IPS DF 19.7 (cell line): ENCODE data around the gene HHEX.
"Not testable (repeated sequence)": the region's sequence is repeated elsewhere in the genome, so short reads cannot be mapped to it uniquely, and the experiment has no call there.

Experiments used
- DNase-seq: peaks from one replicate; pipeline ENCODE4 v3.0.0-alpha.2; 2013; ENCODE audit warnings: low read depth, low spot score

The HHEX gene

DNA sequence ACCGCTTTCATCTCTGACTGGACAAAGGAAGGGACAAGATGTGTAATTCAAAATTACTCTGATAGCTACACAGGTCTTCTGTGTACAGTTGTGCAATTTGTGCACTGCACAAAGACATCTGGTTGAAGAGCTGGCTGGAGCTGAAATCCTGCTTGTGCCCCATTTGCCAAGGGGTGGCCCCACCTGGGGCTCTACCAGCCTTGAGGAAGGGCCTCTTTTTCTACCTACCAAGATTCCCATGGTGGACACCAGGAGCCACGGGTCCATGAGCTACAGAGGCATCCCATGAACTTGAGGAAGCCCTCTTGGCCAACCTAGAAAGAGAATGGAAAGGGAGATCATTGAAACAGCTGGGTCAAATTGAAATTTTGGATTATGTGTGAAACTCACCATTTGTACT is 43.2 kb downstream of the HHEX start:
- DNase-seq = no peak

DNA sequence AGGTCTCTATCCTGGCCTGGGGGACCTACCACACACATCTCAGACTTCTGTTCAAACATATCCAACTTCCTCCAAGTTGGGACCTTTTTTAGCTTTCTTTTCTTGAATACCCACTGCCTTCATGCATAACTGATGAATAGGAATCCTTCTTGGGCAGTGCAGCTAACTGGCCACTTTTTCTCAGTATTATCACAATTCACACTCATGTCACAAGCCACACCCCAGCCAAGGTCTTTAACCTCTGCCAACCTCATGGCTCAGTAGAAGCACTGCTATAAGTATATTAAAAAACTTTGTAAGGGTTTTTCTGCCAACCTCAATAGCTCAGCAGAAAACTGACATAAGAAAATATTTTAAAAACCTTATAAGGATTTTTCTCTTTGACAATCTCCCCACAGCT is 44.5 kb downstream of the HHEX start:
- no peak for DNase-seq

- DNase-seq = no peak
These were observed 46.2 kb downstream of the HHEX start for GRCh38 chr10:92735938-92736337.

- no peak for DNase-seq
These were observed 47.7 kb downstream of the HHEX start for GRCh38 chr10:92737484-92737883.

DNA sequence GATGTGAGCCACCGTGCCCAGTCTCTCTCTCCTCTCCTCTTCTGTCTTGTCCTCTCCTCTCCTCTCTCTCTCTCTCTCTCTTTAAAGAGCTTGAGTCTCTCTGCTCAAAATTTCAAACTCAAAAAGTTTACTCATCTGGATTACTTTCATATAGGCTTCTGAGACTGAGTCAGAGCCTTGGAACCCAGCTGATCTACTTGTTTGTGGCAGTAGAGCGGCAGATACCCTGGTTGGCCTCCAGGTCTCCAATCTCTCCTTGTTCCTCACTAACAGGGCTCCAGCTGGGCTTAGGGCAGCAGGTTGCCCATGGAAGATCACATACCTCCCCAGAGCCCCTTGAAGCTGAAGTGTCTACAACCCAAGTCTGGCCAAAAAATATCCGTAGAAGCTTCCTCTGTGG is 51.0 kb downstream of the HHEX start:
- no peak for DNase-seq

DNA sequence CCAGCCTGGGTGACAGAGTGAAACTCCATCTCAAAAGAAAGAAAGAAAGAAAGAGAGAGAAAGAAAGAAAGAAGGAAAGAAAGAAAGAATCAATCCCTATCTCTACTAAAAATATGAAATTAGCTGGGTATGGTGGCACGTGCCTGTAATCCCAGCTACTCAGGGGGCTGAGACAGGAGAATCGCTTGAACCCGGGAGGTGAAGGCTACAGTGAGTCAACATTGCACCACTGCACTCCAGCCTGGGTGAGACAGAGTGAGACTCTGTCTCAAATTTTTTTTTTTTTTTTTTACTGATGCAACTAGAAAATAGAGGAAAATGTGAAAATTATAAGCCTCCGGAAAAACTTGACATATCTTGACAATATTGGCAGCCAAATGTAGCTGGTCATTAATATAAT is 52.0 kb downstream of the HHEX start:
- DNase-seq = not testable (repeated sequence)

- DNase-seq = no peak
These were observed 52.8 kb downstream of the HHEX start for GRCh38 chr10:92742331-92743228.
